ENCODE data around the gene CDKN3.
"Not testable (repeated sequence)": the region's sequence is repeated elsewhere in the genome, so short reads cannot be mapped to it uniquely, and the experiment has no call there.

Gene CDKN3

GRCh38 chr14:54425068-54425467, 28.3 kb downstream of the CDKN3 start:
- H3K4me3 ChIP-seq (ENCODE audit: low read length): no peak overlapping the region
- DNase-seq (ENCODE audit: low read depth): no peak
- TF ChIP-seq CTCF (conservative IDR thresholded peaks at IDR 0.05; ENCODE audit: low read length): no peak

GRCh38 chr14:54425537-54426274, 28.9 kb downstream of the CDKN3 start:
- no peak for TF ChIP-seq CTCF (conservative IDR thresholded peaks at IDR 0.05; ENCODE audit: low read length)
- H3K4me3 ChIP-seq (ENCODE audit: low read length): no peak overlapping the region
- DNase-seq (ENCODE audit: low read depth): no peak

- DNase-seq (ENCODE audit: low read depth): no peak
- no peak for TF ChIP-seq CTCF (conservative IDR thresholded peaks at IDR 0.05; ENCODE audit: low read length)
- H3K4me3 ChIP-seq (ENCODE audit: low read length): no peak overlapping the region
Measured at GRCh38 chr14:54427871-54428270, 31.1 kb downstream of the CDKN3 start.

- DNase-seq (ENCODE audit: low read depth): no peak
- no peak overlapping the region for H3K4me3 ChIP-seq (ENCODE audit: low read length)
- TF ChIP-seq CTCF (conservative IDR thresholded peaks at IDR 0.05; ENCODE audit: low read length): no peak
Measured at GRCh38 chr14:54428527-54428926, 31.7 kb downstream of the CDKN3 start.

- H3K4me3 ChIP-seq (ENCODE audit: low read length): no peak overlapping the region
- no peak for TF ChIP-seq CTCF (conservative IDR thresholded peaks at IDR 0.05; ENCODE audit: low read length)
- peak; percentile 21 for DNase-seq (ENCODE audit: low read depth)
Measured at GRCh38 chr14:54435500-54435981, 38.7 kb downstream of the CDKN3 start.

- DNase-seq (ENCODE audit: low read depth); H3K4me3 ChIP-seq (ENCODE audit: low read length): not testable (repeated sequence)
Measured at GRCh38 chr14:54437954-54438353, 41.1 kb downstream of the CDKN3 start.

GRCh38 chr14:54438703-54439102, 41.9 kb downstream of the CDKN3 start:
- no peak for DNase-seq (ENCODE audit: low read depth)
- no peak for TF ChIP-seq CTCF (conservative IDR thresholded peaks at IDR 0.05; ENCODE audit: low read length)
- H3K4me3 ChIP-seq (ENCODE audit: low read length): no peak overlapping the region

Data from AG10803 (cell line).